ENCODE measurements around the gene PDE3B. TPM values are rescaled to one million over a fixed set of nuclear protein-coding genes. Genes with fewer than 3 reads are reported as not detected.

The PDE3B gene
- total RNA-seq, 1 donor from 2014 or later, result 4.0 TPM

DNA sequence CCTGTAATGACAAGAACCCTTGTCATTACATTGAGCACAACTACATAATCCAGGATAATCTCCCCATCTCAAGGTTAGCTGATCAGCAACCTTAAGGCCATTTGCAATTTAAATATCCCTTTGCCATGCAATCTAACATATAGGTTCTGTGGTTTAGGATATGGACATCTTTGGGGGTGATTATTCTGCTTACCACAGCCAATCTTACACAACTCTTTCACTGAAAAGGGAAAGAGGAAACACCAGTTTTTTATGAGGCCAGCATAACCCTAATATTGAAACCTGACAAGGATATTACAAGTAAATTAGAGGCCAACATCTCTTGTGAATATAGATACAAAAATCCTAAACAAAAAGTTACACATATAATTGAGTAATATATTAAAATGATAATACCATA, 169.9 kb downstream of the PDE3B start:
- no peak overlapping the region for H3K4me3 Mint-ChIP-seq (ENCODE audit: unreplicated experiment)
- H3K27me3 Mint-ChIP-seq (ENCODE audit: unreplicated experiment), result no peaks in the 10 kb centered on the region
- no peaks in the 10 kb centered on the region for H3K36me3 Mint-ChIP-seq (ENCODE audit: low read depth, unreplicated experiment)
- TF ChIP-seq, protein P1, sequence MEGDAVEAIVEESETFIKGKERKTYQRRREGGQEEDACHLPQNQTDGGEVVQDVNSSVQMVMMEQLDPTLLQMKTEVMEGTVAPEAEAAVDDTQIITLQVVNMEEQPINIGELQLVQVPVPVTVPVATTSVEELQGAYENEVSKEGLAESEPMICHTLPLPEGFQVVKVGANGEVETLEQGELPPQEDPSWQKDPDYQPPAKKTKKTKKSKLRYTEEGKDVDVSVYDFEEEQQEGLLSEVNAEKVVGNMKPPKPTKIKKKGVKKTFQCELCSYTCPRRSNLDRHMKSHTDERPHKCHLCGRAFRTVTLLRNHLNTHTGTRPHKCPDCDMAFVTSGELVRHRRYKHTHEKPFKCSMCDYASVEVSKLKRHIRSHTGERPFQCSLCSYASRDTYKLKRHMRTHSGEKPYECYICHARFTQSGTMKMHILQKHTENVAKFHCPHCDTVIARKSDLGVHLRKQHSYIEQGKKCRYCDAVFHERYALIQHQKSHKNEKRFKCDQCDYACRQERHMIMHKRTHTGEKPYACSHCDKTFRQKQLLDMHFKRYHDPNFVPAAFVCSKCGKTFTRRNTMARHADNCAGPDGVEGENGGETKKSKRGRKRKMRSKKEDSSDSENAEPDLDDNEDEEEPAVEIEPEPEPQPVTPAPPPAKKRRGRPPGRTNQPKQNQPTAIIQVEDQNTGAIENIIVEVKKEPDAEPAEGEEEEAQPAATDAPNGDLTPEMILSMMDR (IDR thresholded peaks at IDR 0.05; ENCODE audit: unreplicated experiment), result no peak
- H3K27ac Mint-ChIP-seq (ENCODE audit: unreplicated experiment), result no peak overlapping the region
- DNase-seq (ENCODE audit: low spot score), result no peak
- peaks cover 4% of the 10 kb centered on the region for H3K9me3 Mint-ChIP-seq (ENCODE audit: unreplicated experiment)
- H3K4me1 Mint-ChIP-seq (ENCODE audit: unreplicated experiment), result no peaks in the 10 kb centered on the region

GRCh38 chr11:14818779-14819178, 175.2 kb downstream of the PDE3B start:
- Mint-ChIP-seq H3K4me3 (ENCODE audit: unreplicated experiment) (no peak overlapping the region), H3K9me3 (ENCODE audit: unreplicated experiment) (no peaks in the 10 kb centered on the region), H3K27me3 (ENCODE audit: unreplicated experiment) (no peaks in the 10 kb centered on the region), H3K4me1 (ENCODE audit: unreplicated experiment) (no peaks in the 10 kb centered on the region), H3K36me3 (ENCODE audit: low read depth, unreplicated experiment) (no peaks in the 10 kb centered on the region), H3K27ac (ENCODE audit: unreplicated experiment) (no peak overlapping the region)
- TF ChIP-seq, protein P1 (IDR thresholded peaks at IDR 0.05; ENCODE audit: unreplicated experiment), result no peak
- no peak for DNase-seq (ENCODE audit: low spot score)

DNA sequence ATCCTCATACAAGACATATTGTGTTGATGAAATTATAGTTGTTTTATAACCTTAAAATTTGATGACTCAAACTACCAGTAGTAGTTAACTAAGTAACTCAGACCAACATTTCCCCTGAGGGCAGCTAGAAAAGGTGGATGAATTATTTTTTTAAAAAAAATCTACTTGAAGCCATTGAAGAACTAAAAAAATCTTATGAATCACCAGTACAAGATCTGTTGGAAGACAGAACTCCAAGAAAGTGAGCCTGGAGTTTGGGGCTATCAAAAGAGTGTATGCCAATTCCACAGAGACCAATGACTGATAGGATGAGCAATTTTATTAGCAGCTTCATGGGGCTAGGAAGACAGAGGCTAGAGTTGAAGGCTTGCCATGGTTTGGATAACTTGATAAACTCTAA, 176.0 kb downstream of the PDE3B start:
- Mint-ChIP-seq H3K27ac (ENCODE audit: unreplicated experiment) (no peak overlapping the region), H3K36me3 (ENCODE audit: low read depth, unreplicated experiment) (no peaks in the 10 kb centered on the region), H3K4me1 (ENCODE audit: unreplicated experiment) (no peaks in the 10 kb centered on the region), H3K9me3 (ENCODE audit: unreplicated experiment) (no peaks in the 10 kb centered on the region), H3K4me3 (ENCODE audit: unreplicated experiment) (no peak overlapping the region), H3K27me3 (ENCODE audit: unreplicated experiment) (no peaks in the 10 kb centered on the region)
- TF ChIP-seq, protein P1 (IDR thresholded peaks at IDR 0.05; ENCODE audit: unreplicated experiment), result no peak
- DNase-seq (ENCODE audit: low spot score), result no peak

- no peak overlapping the region for H3K4me3 Mint-ChIP-seq (ENCODE audit: unreplicated experiment)
- no peaks in the 10 kb centered on the region for H3K9me3 Mint-ChIP-seq (ENCODE audit: unreplicated experiment)
- TF ChIP-seq, protein P1 (IDR thresholded peaks at IDR 0.05; ENCODE audit: unreplicated experiment), result no peak
- H3K36me3 Mint-ChIP-seq (ENCODE audit: low read depth, unreplicated experiment), result no peaks in the 10 kb centered on the region
- no peak overlapping the region for H3K27ac Mint-ChIP-seq (ENCODE audit: unreplicated experiment)
- no peaks in the 10 kb centered on the region for H3K27me3 Mint-ChIP-seq (ENCODE audit: unreplicated experiment)
- DNase-seq (ENCODE audit: low spot score), result no peak
- H3K4me1 Mint-ChIP-seq (ENCODE audit: unreplicated experiment), result no peaks in the 10 kb centered on the region
Observed at GRCh38 chr11:14821031-14821430, 177.4 kb downstream of the PDE3B start.

- no peak for DNase-seq (ENCODE audit: low spot score)
- no peaks in the 10 kb centered on the region for H3K36me3 Mint-ChIP-seq (ENCODE audit: low read depth, unreplicated experiment)
- TF ChIP-seq, protein P1 (IDR thresholded peaks at IDR 0.05; ENCODE audit: unreplicated experiment), result no peak
- H3K9me3 Mint-ChIP-seq (ENCODE audit: unreplicated experiment), result no peaks in the 10 kb centered on the region
- H3K27me3 Mint-ChIP-seq (ENCODE audit: unreplicated experiment), result no peaks in the 10 kb centered on the region
- no peak overlapping the region for H3K4me3 Mint-ChIP-seq (ENCODE audit: unreplicated experiment)
- H3K4me1 Mint-ChIP-seq (ENCODE audit: unreplicated experiment), result no peaks in the 10 kb centered on the region
- no peak overlapping the region for H3K27ac Mint-ChIP-seq (ENCODE audit: unreplicated experiment)
Observed at GRCh38 chr11:14826600-14826999, 183.0 kb downstream of the PDE3B start.
